Measurements from ENCODE around the gene NCAM1.

- TF ChIP-seq CTCF (conservative IDR thresholded peaks at IDR 0.05; ENCODE audit: low read depth in 2 of 2) (no peak), REST (IDR thresholded peaks at IDR 0.05; ENCODE audit: unreplicated experiment) (no peak)
Measured at GRCh38 chr11:113286509-113287497, 325.6 kb downstream of the NCAM1 start.
